ENCODE results near the gene HAPLN3.

The HAPLN3 gene

GRCh38 chr15:88863412-88863811 lies 31.9 kb downstream of the HAPLN3 start:
- FAIRE-seq (no peak), DNase-seq (ENCODE audit: insufficient read length, low spot score) (no peak)
- TF ChIP-seq, protein P1, sequence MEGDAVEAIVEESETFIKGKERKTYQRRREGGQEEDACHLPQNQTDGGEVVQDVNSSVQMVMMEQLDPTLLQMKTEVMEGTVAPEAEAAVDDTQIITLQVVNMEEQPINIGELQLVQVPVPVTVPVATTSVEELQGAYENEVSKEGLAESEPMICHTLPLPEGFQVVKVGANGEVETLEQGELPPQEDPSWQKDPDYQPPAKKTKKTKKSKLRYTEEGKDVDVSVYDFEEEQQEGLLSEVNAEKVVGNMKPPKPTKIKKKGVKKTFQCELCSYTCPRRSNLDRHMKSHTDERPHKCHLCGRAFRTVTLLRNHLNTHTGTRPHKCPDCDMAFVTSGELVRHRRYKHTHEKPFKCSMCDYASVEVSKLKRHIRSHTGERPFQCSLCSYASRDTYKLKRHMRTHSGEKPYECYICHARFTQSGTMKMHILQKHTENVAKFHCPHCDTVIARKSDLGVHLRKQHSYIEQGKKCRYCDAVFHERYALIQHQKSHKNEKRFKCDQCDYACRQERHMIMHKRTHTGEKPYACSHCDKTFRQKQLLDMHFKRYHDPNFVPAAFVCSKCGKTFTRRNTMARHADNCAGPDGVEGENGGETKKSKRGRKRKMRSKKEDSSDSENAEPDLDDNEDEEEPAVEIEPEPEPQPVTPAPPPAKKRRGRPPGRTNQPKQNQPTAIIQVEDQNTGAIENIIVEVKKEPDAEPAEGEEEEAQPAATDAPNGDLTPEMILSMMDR (IDR thresholded peaks at IDR 0.05; ENCODE audit: insufficient read depth, missing control alignments): no peak

GRCh38 chr15:88860212-88860611 lies 35.1 kb downstream of the HAPLN3 start:
- no peak for FAIRE-seq
- DNase-seq (ENCODE audit: insufficient read length, low spot score): no peak
- TF ChIP-seq, protein P1 (IDR thresholded peaks at IDR 0.05; ENCODE audit: insufficient read depth, missing control alignments): no peak

GRCh38 chr15:88859550-88859949 lies 35.8 kb downstream of the HAPLN3 start:
- TF ChIP-seq, protein P1 (IDR thresholded peaks at IDR 0.05; ENCODE audit: insufficient read depth, missing control alignments): no peak
- FAIRE-seq: no peak
- no peak for DNase-seq (ENCODE audit: insufficient read length, low spot score)

DNA sequence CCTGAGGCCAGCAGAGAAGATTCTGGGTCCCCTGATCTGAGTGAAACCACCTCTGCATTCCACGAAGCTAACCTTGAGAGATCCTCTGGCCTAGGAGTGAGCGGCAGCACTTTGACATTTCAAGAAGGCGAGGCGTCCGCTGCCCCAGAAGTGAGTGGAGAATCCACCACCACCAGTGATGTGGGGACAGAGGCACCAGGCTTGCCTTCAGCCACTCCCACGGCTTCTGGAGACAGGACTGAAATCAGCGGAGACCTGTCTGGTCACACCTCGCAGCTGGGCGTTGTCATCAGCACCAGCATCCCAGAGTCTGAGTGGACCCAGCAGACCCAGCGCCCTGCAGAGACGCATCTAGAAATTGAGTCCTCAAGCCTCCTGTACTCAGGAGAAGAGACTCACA lies 36.4 kb downstream of the HAPLN3 start:
- DNase-seq (ENCODE audit: insufficient read length, low spot score) (no peak), FAIRE-seq (no peak)
- TF ChIP-seq, protein P1 (IDR thresholded peaks at IDR 0.05; ENCODE audit: insufficient read depth, missing control alignments): no peak

DNA sequence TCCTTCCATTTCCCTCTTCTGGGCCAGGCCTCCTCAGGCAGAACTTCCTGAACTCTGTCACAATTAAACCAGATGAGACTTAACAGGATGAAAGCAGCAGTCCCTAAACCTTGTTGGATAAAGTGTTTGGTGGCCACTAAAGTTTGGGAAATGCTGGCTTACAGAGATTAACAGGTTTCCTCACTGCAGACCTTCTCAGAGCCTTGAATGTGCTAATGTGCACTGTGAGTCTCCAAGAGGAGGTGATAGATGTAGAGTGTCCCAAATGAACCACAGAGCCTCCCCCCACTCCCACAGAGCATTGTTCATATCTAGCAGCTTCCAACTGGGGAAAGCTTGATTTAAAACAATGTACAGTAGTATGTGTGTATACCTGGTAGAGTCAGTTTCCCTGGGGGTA lies 42.9 kb downstream of the HAPLN3 start:
- no peak for FAIRE-seq
- TF ChIP-seq, protein P1 (IDR thresholded peaks at IDR 0.05; ENCODE audit: insufficient read depth, missing control alignments): no peak
- no peak for DNase-seq (ENCODE audit: insufficient read length, low spot score)

DNA sequence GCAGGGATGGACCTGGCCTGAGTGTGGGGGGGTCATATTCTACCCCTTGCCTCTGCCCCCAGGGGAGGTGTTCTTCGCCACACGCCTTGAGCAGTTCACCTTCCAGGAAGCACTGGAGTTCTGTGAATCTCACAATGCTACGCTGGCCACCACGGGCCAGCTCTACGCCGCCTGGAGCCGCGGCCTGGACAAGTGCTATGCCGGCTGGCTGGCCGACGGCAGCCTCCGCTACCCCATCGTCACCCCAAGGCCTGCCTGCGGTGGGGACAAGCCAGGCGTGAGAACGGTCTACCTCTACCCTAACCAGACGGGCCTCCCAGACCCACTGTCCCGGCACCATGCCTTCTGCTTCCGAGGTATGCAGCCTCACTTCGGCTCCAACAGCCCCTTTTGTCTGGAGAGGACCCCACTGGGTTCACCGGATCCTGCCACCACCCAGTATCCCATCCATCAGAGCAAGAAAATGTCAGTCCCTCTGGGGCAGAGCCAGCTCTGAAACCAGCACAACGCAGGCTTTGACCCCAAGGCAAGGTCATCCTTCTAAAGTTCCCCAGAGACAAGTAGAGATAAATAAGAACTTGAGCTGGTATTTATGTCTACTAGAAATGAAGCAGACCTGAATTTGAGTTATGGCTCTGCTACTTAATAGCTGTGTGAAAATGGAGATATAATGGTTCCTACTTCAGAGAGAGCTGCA lies 45.8 kb downstream of the HAPLN3 start:
- DNase-seq (ENCODE audit: insufficient read length, low spot score) (no peak), FAIRE-seq (no peak)
- TF ChIP-seq, protein P1 (IDR thresholded peaks at IDR 0.05; ENCODE audit: insufficient read depth, missing control alignments): no peak

- no peak for FAIRE-seq
- TF ChIP-seq, protein P1 (IDR thresholded peaks at IDR 0.05; ENCODE audit: insufficient read depth, missing control alignments): no peak
- DNase-seq (ENCODE audit: insufficient read length, low spot score): no peak
Measured at GRCh38 chr15:88848203-88848602, 47.1 kb downstream of the HAPLN3 start.
